ENCODE results near the gene CETN2.

Gene CETN2

GRCh38 chrX:152830312-152831305 is at the start of gene CETN2, which contains the start of gene NSDHL:
TSS of gene CETN2 (minus strand) at chrX:152830757. CDS start at chrX:152830710, 47 bp downstream.
TSS of gene NSDHL (plus strand) at chrX:152831063. CDS start at chrX:152846325, 15,262 bp downstream.
- DNase-seq (ENCODE audit: low spot score in 2 of 2) (peak; percentile 85 to 94), ATAC-seq (replicated peaks; ENCODE audit: extremely low read depth, poor library complexity, severe bottlenecking) (peak; percentile 94)
- Mint-ChIP-seq H3K36me3 (ENCODE audit: insufficient read depth) (peaks cover 11% of the 10 kb centered on the region), H3K4me3 (peak within 1 kb of the TSS; percentile 93), H3K27me3 (no peaks in the 10 kb centered on the region), H3K27ac (ENCODE audit: low read depth) (peak within 1 kb of the TSS; percentile 99), H3K9me3 (no peaks in the 10 kb centered on the region), H3K4me1 (peaks cover 34% of the 10 kb centered on the region)

- no peaks in the 10 kb centered on the region for H3K4me1 Mint-ChIP-seq
- H3K4me3 Mint-ChIP-seq = no peak overlapping the region
- ATAC-seq (replicated peaks; ENCODE audit: extremely low read depth, poor library complexity, severe bottlenecking) (no peak), DNase-seq (ENCODE audit: low spot score in 2 of 2) (no peak)
- peaks cover 10% of the 10 kb centered on the region for H3K27me3 Mint-ChIP-seq
- H3K9me3 Mint-ChIP-seq = no peaks in the 10 kb centered on the region
- no peaks in the 10 kb centered on the region for H3K36me3 Mint-ChIP-seq (ENCODE audit: insufficient read depth)
- H3K27ac Mint-ChIP-seq (ENCODE audit: low read depth) = no peak overlapping the region
Observed at GRCh38 chrX:152878976-152879755, 48.6 kb upstream of the CETN2 start.

- Mint-ChIP-seq H3K36me3 (ENCODE audit: insufficient read depth) (no peaks in the 10 kb centered on the region), H3K27me3 (peaks cover 10% of the 10 kb centered on the region), H3K27ac (ENCODE audit: low read depth) (no peak overlapping the region), H3K4me3 (no peak overlapping the region), H3K9me3 (no peaks in the 10 kb centered on the region), H3K4me1 (peaks cover 9% of the 10 kb centered on the region)
- ATAC-seq (replicated peaks; ENCODE audit: extremely low read depth, poor library complexity, severe bottlenecking) (no peak), DNase-seq (ENCODE audit: low spot score in 2 of 2) (no peak)
Observed at GRCh38 chrX:152876931-152877840, 46.6 kb upstream of the CETN2 start.

- H3K27ac Mint-ChIP-seq (ENCODE audit: low read depth) = no peak overlapping the region
- peaks cover 1% of the 10 kb centered on the region for H3K36me3 Mint-ChIP-seq (ENCODE audit: insufficient read depth)
- DNase-seq (ENCODE audit: low spot score in 2 of 2) = no peak
- H3K27me3 Mint-ChIP-seq = peaks cover 9% of the 10 kb centered on the region
- no peaks in the 10 kb centered on the region for H3K9me3 Mint-ChIP-seq
- H3K4me1 Mint-ChIP-seq = peaks cover 16% of the 10 kb centered on the region
- H3K4me3 Mint-ChIP-seq = no peak overlapping the region
- ATAC-seq (replicated peaks; ENCODE audit: extremely low read depth, poor library complexity, severe bottlenecking) = no peak
Observed at GRCh38 chrX:152873361-152873760, 42.8 kb upstream of the CETN2 start.

- peak overlapping the region; percentile 84 for H3K27ac Mint-ChIP-seq (ENCODE audit: low read depth)
- H3K36me3 Mint-ChIP-seq (ENCODE audit: insufficient read depth) = peaks cover 3% of the 10 kb centered on the region
- H3K4me1 Mint-ChIP-seq = peaks cover 16% of the 10 kb centered on the region
- DNase-seq (ENCODE audit: low spot score in 2 of 2) (no peak), ATAC-seq (replicated peaks; ENCODE audit: extremely low read depth, poor library complexity, severe bottlenecking) (no peak)
- H3K27me3 Mint-ChIP-seq = peaks cover under 1% of the 10 kb centered on the region
- H3K4me3 Mint-ChIP-seq = no peak overlapping the region
- H3K9me3 Mint-ChIP-seq = no peaks in the 10 kb centered on the region
Observed at GRCh38 chrX:152872522-152872921, 42.0 kb upstream of the CETN2 start.

- no peak overlapping the region for H3K27ac Mint-ChIP-seq (ENCODE audit: low read depth)
- ATAC-seq (replicated peaks; ENCODE audit: extremely low read depth, poor library complexity, severe bottlenecking) (no peak), DNase-seq (ENCODE audit: low spot score in 2 of 2) (no peak)
- peaks cover 6% of the 10 kb centered on the region for H3K36me3 Mint-ChIP-seq (ENCODE audit: insufficient read depth)
- no peak overlapping the region for H3K4me3 Mint-ChIP-seq
- H3K27me3 Mint-ChIP-seq = no peaks in the 10 kb centered on the region
- H3K4me1 Mint-ChIP-seq = peaks cover 16% of the 10 kb centered on the region
- H3K9me3 Mint-ChIP-seq = no peaks in the 10 kb centered on the region
Observed at GRCh38 chrX:152871260-152871659, 40.7 kb upstream of the CETN2 start.

GRCh38 chrX:152869972-152870371 is 39.4 kb upstream of the CETN2 start:
- Mint-ChIP-seq H3K4me3 (no peak overlapping the region), H3K27ac (ENCODE audit: low read depth) (no peak overlapping the region), H3K4me1 (peaks cover 16% of the 10 kb centered on the region), H3K36me3 (ENCODE audit: insufficient read depth) (peaks cover 14% of the 10 kb centered on the region), H3K9me3 (no peaks in the 10 kb centered on the region), H3K27me3 (no peaks in the 10 kb centered on the region)
- ATAC-seq (replicated peaks; ENCODE audit: extremely low read depth, poor library complexity, severe bottlenecking) (no peak), DNase-seq (ENCODE audit: low spot score in 2 of 2) (no peak)

GRCh38 chrX:152866386-152866785 is 35.8 kb upstream of the CETN2 start:
- peaks cover 20% of the 10 kb centered on the region for H3K36me3 Mint-ChIP-seq (ENCODE audit: insufficient read depth)
- no peak for ATAC-seq (replicated peaks; ENCODE audit: extremely low read depth, poor library complexity, severe bottlenecking)
- H3K27me3 Mint-ChIP-seq = no peaks in the 10 kb centered on the region
- no peak overlapping the region for H3K27ac Mint-ChIP-seq (ENCODE audit: low read depth)
- H3K4me3 Mint-ChIP-seq = no peak overlapping the region
- H3K4me1 Mint-ChIP-seq = no peaks in the 10 kb centered on the region
- DNase-seq (ENCODE audit: low spot score in 2 of 2) = no peak
- no peaks in the 10 kb centered on the region for H3K9me3 Mint-ChIP-seq

GRCh38 chrX:152865232-152865920 is 34.8 kb upstream of the CETN2 start:
- Mint-ChIP-seq H3K4me3 (no peak overlapping the region), H3K36me3 (ENCODE audit: insufficient read depth) (peaks cover 20% of the 10 kb centered on the region), H3K9me3 (no peaks in the 10 kb centered on the region), H3K27me3 (no peaks in the 10 kb centered on the region), H3K27ac (ENCODE audit: low read depth) (no peak overlapping the region), H3K4me1 (no peaks in the 10 kb centered on the region)
- no peak for ATAC-seq (replicated peaks; ENCODE audit: extremely low read depth, poor library complexity, severe bottlenecking)
- no peak for DNase-seq (ENCODE audit: low spot score in 2 of 2)

- H3K27ac Mint-ChIP-seq (ENCODE audit: low read depth) = no peak overlapping the region
- H3K4me3 Mint-ChIP-seq = no peak overlapping the region
- H3K27me3 Mint-ChIP-seq = no peaks in the 10 kb centered on the region
Observed at GRCh38 chrX:152861826-152862225, 31.3 kb upstream of the CETN2 start.

GRCh38 chrX:152861116-152861515 is 30.6 kb upstream of the CETN2 start:
- Mint-ChIP-seq H3K27ac (ENCODE audit: low read depth) (no peak overlapping the region), H3K4me1 (no peaks in the 10 kb centered on the region), H3K4me3 (no peak overlapping the region), H3K9me3 (no peaks in the 10 kb centered on the region), H3K36me3 (ENCODE audit: insufficient read depth) (peaks cover 15% of the 10 kb centered on the region), H3K27me3 (no peaks in the 10 kb centered on the region)
- ATAC-seq (replicated peaks; ENCODE audit: extremely low read depth, poor library complexity, severe bottlenecking) (no peak), DNase-seq (ENCODE audit: low spot score in 2 of 2) (no peak)

More at GRCh38 chrX:152861826-152862225, 31.3 kb upstream of the CETN2 start:
- Mint-ChIP-seq H3K9me3 (no peaks in the 10 kb centered on the region), H3K4me1 (no peaks in the 10 kb centered on the region), H3K36me3 (ENCODE audit: insufficient read depth) (peaks cover 16% of the 10 kb centered on the region)
- no peak for ATAC-seq (replicated peaks; ENCODE audit: extremely low read depth, poor library complexity, severe bottlenecking)
- DNase-seq (ENCODE audit: low spot score in 2 of 2) = no peak
